ENCODE results near the gene SHISA5. TPM values are rescaled to one million over a fixed set of nuclear protein-coding genes. Genes with fewer than 3 reads are reported as not detected.

Gene SHISA5
- total and polyA plus RNA-seq, 2 of the 4 experiments (the other 2 are of a cell fraction) = 82.3 to 162 TPM

- H3K4me2 ChIP-seq (ENCODE audit: low read depth, low read length) = no peak overlapping the region
- peaks cover 16% of the 10 kb centered on the region for H3K9me1 ChIP-seq (ENCODE audit: insufficient read depth, low read length)
- H3K14ac ChIP-seq (replicated peaks; ENCODE audit: low read depth, low read length) = peak overlapping the region; percentile 40; the same call in 1 of the 2 replicates
- DNase-seq (no peak), ATAC-seq (ENCODE audit: low read depth) (no peak)
- WGBS, 2 experiments (ENCODE audit: extremely low coverage in 2 of 2, insufficient read length in 1 of 2) = 72% methylated on average over 5 of the region's 11 CpGs; no CpG with 5 or more reads in 1 of the 2 experiments
- no peaks in the 10 kb centered on the region for H3K9me3 ChIP-seq (ENCODE audit: control insufficient read depth, insufficient read depth, low read length)
- H3K4ac ChIP-seq (ENCODE audit: low read depth, low read length) = 0 out of 2 replicates have a peak overlapping the region, but pooled peaks have one; percentile 9
- dilution Hi-C loops (cut with HindIII; ENCODE audit: low sequenced_read_pairs, unreplicated experiment) = no loop called here
- H4K20me1 ChIP-seq (ENCODE audit: insufficient read depth, low read length) = peaks cover 30% of the 10 kb centered on the region
- H3K4me3 ChIP-seq (ENCODE audit: insufficient read depth, low read depth, low read length) = no peak overlapping the region
- no peak overlapping the region for H3K27ac ChIP-seq (ENCODE audit: insufficient read depth, low read length)
- ChIA-PET CTCF (no interaction called here), POLR2A (ENCODE audit: unreplicated experiment) (no interaction called here)
- H4K91ac ChIP-seq (ENCODE audit: insufficient read depth, low read depth, low read length) = no peak overlapping the region
- no peak overlapping the region for H3K9ac ChIP-seq (ENCODE audit: low read depth, low read length)
- TF ChIP-seq RFX5 (IDR thresholded peaks at IDR 0.05; ENCODE audit: low read depth, low read length) (no peak), POLR2A (IDR thresholded peaks at IDR 0.05; ENCODE audit: low read depth, low read length) (no peak), BHLHE40 (IDR thresholded peaks at IDR 0.05; ENCODE audit: low read depth, low read length) (no peak), ELK1 (IDR thresholded peaks at IDR 0.05; ENCODE audit: borderline replicate concordance, low read depth, low read length) (no peak), NFE2L2 (IDR thresholded peaks at IDR 0.05; ENCODE audit: low read depth, low read length) (no peak), CTCF (conservative IDR thresholded peaks at IDR 0.05; ENCODE audit: low read depth, low read length) (no peak), RAD21 (IDR thresholded peaks at IDR 0.05; ENCODE audit: low read length) (no peak)
- no peak overlapping the region for H2BK20ac ChIP-seq (ENCODE audit: low read depth, low read length)
- no TSS peak for BruUV-seq (replicated peaks)
- H3K79me1 ChIP-seq (ENCODE audit: low read depth in 1 of 2, low read length in 2 of 2) = peaks cover 25 to 65% of the 10 kb centered on the region in 2 experiments; a peak in 3 of 4 replicates
- H4K8ac ChIP-seq (ENCODE audit: low read depth in 2 of 2, low read length in 2 of 2) = no peak overlapping the region
- no peak overlapping the region for H3K56ac ChIP-seq (ENCODE audit: extremely low read depth, insufficient read depth, low read length)
- H3K18ac ChIP-seq (ENCODE audit: low read depth, low read length) = no peak overlapping the region
- no peak overlapping the region for H2BK120ac ChIP-seq (ENCODE audit: low read depth, low read length)
- peak overlapping the region; percentile 19 for H2AK9ac ChIP-seq (replicated peaks; ENCODE audit: low read depth, low read length, poor library complexity)
- H2AFZ ChIP-seq (replicated peaks; ENCODE audit: low read length, poor library complexity) = peak overlapping the region; percentile 33
- no peak overlapping the region for H3K23ac ChIP-seq (ENCODE audit: low read depth, low read length)
- H2AK5ac ChIP-seq (ENCODE audit: low read depth, low read length) = peak overlapping the region; percentile 8; the same call in 1 of the 2 replicates
- H3K36me3 ChIP-seq (ENCODE audit: control insufficient read depth, insufficient read depth, low read length) = peaks cover 6% of the 10 kb centered on the region; the same call in 1 of the 2 replicates
- no peak overlapping the region for H2BK5ac ChIP-seq (ENCODE audit: low read depth, low read length, poor library complexity, severe bottlenecking)
- no peaks in the 10 kb centered on the region for H3K27me3 ChIP-seq (ENCODE audit: control insufficient read depth, insufficient read depth, low read length)
- in situ Hi-C loops (cut with MboI; ENCODE audit: low sequenced_read_pairs) = no loop called here
- H2BK15ac ChIP-seq (ENCODE audit: low read depth, low read length) = no peak overlapping the region
- intact Hi-C loops (cut with micrococcal nuclease) = no loop called here
- H4K5ac ChIP-seq (ENCODE audit: low read depth, low read length) = no peak overlapping the region
- peaks cover 29% of the 10 kb centered on the region for H3K4me1 ChIP-seq (ENCODE audit: control insufficient read depth, insufficient read depth, low read length)
Observed at GRCh38 chr3:48426401-48426909, 77.5 kb downstream of the SHISA5 start.
